Tongue (tissue), 2 donors: ENCODE data around the gene HLA-DMA. TPM values are rescaled to one million over a fixed set of nuclear protein-coding genes. Genes with fewer than 3 reads are reported as not detected.

Source experiments
- DNase-seq: peaks from one replicate; pipeline ENCODE4 v3.0.0-alpha.2; 2015
- total RNA-seq: library from RNA; depleted of rRNA; stranded (reverse); fragments of >200 nt; gene quantifications from one replicate; pipeline ENCODE4 v1.2.3, GENCODE V29; 2014

The HLA-DMA gene
- total RNA-seq, result 4.3 TPM

DNA sequence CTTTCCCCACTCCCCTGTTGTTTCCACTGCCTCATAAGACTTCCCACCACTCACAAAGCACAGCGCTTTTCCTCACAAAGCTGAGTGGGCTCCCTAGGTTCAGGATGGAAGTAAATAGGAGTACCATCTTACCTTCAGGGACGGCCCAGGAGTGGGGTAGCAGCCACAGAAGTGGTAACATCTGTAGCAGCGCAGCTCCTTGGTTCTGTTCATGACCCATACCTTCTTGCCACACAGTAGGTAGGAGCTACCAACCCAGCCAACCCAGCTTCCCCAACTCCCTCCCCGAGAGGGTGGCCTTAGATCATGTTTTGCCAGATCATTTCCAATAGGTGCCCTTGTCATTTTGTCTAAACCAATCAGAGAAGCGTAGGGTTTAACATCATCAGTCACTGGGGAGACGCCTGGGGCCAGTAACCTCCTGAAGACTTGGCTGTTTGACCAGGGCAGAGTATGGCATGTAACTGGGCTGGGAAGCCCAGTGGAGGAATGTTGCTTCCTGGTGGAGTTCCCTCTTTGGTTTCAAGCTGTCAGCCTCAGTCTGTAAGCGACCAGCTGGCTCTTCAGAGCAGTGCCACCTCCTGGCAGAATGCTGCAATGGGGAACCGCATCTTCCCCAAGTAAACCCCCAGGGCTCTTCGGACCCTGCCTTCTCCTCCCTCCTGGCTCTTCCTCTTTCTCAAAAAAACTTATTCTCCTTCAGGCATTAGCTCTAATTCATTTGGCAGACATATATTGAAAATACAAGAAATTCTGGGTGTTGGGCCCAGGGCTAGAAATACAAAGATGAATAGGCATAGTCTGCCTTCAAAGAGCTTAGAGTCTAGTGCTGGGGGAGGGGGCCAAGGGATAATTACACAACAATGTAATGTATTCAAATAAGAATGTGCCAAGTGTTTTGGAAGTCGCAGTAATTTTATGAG lies at the start of gene HLA-DMA:
HLA-DMA (minus strand) TSS at position 281 of the 923 bp plus-strand sequence; CDS start at position 220, 61 bp downstream.
- DNase-seq, result peak; percentile 84

- DNase-seq, result no peak
Observed at GRCh38 chr6:33001685-33002084, 48.8 kb upstream of the HLA-DMA start.

- peak; percentile 38 for DNase-seq
Observed at GRCh38 chr6:33000055-33000454, 47.2 kb upstream of the HLA-DMA start.

DNA sequence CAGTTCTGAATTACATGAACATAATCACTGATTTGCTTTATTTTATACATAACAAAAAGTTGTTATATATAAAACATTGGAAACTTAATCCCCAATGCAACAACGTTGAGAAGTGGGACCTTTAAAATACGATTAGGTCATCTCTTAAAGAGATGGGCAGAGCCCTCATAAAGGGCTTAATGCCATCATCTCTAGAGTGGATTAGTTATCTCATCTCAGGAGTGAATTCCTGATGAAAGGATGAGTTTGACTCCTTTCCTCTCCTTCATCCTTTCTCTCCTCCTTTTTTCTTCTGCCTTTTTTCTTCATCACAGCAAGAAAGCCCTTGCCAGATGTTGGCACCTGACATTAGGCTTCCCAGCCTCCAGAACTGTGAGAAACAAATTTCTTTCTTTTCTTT lies 42.6 kb upstream of the HLA-DMA start:
- no peak for DNase-seq

DNA sequence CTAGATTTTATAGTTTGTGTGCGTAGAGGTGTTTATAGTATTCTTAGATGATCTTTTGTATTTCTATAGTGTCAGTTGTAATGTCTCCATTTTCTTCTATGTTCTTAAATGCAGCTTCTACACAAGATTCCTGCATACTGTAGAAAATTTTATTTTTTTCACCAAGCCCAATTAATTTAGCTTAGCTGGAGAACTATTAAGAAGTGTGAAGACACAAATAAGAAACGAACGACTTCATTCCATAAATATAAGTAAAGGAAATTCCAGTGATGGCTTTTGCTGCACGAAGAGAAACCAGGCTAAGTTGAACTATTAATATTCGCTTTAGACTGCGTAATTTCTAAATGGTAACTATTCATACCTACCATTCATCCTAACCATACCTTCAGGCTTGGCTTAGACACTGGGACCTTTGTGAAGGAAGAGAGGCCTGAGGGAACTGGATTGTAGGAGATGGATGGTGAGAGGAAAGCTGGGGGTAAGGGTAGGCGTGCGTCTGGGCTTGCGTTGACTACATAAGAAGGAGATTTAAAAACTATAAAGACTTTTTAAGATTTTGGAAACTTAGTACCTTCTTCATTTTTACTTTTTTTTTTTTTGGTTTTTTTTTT lies 40.6 kb upstream of the HLA-DMA start:
- no peak for DNase-seq

- DNase-seq, result no peak
Observed at GRCh38 chr6:32991972-32992371, 39.1 kb upstream of the HLA-DMA start.

GRCh38 chr6:32989368-32989767 lies 36.5 kb upstream of the HLA-DMA start:
- DNase-seq, result no peak

DNA sequence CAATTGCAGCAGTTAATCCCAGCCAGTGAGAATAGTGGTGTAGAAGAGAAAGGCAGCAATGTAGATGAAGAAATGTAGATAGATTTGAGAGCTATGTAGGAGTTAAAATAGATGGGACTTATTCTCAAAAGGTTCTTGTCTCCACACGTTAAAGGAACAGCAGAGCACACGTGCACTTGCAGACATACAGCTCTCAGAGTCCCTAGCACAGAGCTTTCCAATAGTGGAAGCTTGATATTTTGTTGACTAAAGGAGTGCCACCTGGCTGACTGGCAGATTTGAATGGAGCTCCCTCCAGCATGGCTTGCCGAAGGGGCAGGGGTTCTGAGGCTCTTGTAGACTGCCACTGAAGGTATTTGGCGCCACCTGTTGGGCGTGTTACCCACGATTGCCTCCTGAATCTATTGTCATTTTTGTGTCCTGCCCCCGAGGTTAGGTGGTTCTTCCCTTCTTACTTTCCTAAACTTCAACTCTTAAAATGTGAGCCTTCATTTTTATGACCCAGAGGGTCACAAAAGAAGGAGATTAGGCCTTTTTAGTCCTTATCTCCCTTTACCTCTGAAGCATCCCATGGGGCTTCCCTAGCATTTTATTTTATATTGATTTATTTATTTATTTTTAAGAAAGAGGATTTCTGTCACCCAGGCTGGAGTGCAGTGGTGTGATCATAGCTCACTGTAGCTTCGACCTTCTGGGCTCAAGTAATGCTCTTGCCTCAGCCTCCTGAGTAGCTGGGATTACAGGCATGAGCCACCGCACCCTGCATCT lies 31.9 kb upstream of the HLA-DMA start:
- peak; percentile 94 for DNase-seq

GRCh38 chr6:32983964-32984621 lies 31.2 kb upstream of the HLA-DMA start:
- no peak for DNase-seq

DNA sequence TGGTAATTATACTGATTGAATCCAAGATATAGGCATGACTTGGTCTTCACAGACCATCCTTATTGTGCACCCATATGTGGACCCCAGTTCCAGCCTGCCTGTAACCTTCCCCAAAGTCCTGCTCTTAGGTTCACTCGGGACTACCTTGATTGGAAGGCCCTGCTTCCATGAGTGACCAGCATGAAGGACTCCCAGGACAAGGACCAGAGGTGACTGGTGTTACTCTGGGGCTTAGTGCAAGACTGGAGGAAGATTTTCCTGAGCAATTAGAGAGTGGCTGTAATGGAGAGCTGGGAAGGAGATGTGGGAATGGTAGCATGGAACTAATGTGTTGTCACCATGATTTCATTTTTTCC lies 30.6 kb upstream of the HLA-DMA start:
- DNase-seq, result no peak

DNA sequence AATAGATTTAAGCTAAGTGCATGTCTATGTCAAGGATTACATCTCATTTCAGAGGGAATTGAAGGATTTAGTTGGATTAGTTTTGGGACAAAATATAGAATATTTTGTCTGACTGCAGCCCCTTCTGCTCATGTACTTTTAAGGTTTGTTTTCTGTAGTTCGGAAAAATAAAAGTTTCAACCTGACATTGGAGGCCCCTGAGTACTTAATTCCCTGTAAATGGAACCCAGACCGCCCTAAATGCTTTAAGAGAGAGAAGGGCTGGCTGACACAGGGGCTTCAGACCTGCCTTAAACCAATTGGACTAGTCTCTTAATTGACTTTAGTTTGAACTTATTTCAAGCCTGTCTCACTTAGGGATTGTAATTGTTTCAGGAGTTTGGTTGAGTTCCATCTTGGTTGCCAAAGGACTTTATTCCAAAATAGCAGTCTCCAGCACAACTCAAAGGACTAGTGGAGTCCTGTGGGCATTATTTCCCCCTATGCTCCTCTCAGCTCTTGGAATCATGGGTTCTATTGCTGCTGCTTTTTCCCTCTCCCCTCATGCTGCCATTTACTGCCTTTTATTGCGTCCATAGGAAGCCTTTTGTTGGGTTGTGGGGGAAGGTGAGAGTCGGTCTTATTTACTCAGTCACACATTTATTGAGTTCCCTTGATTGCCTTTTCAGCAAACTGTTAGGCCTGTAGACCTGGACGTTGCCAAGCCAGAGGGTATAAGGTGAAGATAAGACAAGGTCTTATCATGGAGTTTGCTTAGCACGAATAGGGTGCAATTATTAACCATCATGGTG lies 30.0 kb upstream of the HLA-DMA start:
- DNase-seq, result no peak

GRCh38 chr6:32982084-32982701 lies 29.3 kb upstream of the HLA-DMA start:
- peak; percentile 35 for DNase-seq

GRCh38 chr6:32980488-32981038 lies 27.7 kb upstream of the HLA-DMA start:
- no peak for DNase-seq

DNA sequence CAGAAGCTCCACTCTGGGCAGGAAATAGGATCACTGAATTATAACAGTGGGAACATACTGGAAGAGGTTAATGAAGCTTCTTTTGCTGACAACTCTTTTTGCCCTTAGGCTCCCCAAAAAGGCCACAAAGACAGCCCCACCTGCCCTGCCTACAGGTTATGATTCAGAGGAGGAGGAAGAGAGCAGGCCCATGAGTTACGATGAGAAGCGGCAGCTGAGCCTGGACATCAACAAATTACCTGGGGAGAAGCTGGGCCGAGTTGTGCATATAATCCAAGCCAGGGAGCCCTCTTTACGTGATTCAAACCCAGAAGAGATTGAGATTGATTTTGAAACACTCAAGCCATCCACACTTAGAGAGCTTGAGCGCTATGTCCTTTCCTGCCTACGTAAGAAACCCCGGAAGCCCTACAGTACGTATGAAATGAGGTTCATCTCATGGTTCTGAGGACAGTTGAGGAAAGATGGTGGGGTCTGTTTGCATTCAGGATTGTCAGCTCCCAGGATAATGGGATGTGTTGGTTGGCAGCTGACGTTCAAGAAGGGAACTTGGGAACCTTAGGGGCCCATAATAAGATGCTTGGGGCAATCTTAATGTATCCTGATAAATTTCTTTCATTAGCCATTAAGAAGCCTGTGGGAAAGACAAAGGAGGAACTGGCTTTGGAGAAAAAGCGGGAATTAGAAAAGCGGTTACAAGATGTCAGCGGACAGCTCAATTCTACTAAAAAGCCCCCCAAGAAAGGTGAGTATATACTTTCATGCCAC lies 27.0 kb upstream of the HLA-DMA start:
- no peak for DNase-seq

DNA sequence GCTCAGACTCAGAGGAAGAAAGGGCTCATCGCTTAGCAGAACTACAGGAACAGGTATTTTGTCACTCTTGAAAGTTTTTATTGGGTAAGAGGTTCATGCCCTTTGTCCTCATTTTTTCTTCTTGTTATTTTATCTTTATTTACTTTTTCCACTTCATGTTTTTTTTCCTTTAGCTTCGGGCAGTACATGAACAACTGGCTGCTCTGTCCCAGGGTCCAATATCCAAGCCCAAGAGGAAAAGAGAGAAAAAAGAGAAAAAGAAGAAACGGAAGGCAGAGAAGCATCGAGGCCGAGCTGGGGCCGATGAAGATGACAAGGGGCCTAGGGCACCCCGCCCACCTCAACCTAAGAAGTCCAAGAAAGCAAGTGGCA lies 25.0 kb upstream of the HLA-DMA start:
- no peak for DNase-seq

DNA sequence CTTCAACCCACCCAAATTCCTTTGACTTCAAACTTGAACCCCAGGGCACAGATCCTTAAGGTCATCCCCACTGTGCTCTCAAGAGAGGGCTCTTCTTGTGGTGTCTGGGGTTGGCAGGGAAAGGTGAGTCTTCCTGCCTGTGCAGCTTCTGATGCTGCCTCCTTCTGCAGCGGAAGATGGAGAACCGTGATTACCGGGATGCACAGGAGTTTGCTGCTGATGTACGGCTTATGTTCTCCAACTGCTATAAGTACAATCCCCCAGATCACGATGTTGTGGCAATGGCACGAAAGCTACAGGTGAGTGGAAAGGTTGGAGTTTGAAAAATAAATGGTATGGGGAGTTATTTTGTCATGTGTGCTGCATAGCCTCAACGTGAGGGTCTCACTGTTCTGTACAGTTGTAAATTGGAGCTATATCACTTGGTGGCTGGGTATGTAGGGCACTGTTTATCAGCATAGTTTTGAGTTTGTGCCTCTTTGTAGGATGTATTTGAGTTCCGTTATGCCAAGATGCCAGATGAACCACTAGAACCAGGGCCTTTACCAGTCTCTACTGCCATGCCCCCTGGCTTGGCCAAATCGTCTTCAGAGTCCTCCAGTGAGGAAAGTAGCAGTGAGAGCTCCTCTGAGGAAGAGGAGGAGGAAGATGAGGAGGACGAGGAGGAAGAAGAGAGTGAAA lies 24.5 kb upstream of the HLA-DMA start:
- DNase-seq, result no peak

DNA sequence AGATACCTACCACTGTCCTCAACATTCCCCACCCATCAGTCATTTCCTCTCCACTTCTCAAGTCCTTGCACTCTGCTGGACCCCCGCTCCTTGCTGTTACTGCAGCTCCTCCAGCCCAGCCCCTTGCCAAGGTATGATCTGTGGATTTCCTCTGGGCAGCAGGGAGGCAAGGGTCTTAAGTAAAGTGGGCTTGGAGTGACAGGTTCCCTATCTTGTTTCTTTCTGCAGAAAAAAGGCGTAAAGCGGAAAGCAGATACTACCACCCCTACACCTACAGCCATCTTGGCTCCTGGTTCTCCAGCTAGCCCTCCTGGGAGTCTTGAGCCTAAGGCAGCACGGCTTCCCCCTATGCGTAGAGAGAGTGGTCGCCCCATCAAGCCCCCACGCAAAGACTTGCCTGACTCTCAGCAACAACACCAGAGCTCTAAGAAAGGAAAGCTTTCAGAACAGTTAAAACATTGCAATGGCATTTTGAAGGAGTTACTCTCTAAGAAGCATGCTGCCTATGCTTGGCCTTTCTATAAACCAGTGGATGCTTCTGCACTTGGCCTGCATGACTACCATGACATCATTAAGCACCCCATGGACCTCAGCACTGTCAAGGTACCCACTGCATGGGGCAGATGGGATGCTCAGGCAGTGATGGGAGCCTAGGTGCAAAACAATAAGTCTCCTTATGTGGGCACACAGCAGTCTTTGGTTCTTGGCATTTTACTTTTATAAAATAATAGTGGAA lies 23.6 kb upstream of the HLA-DMA start:
- no peak for DNase-seq

DNA sequence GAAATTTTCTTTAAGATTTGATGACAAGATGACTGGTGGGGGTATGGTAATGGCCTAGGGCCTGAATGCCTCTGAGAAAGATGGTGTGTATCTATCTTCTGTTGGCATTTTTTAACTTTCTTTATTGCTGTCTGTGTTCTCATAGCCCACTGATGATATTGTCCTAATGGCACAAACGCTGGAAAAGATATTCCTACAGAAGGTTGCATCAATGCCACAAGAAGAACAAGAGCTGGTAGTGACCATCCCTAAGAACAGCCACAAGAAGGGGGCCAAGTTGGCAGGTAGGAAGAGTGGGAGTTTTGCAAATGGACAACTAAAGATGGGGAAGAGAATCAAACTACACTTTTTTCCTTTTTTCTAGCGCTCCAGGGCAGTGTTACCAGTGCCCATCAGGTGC lies 23.0 kb upstream of the HLA-DMA start:
- no peak for DNase-seq
